MM.1S (cell line): ENCODE results near the gene EDC3.

Experiments
- CTCF ChIP-seq: fragments of 300-600 bp; sonication (generic); IDR thresholded peaks from 2 replicates; pipeline ENCODE4 v1.5.1; 2016; ENCODE audit warnings: antibody characterized with exemption, low read length, mixed read lengths
- EZH2 ChIP-seq: fragments of 300-600 bp; sonication (generic); optimal IDR thresholded peaks from 2 replicates; pipeline ENCODE3; 2017; ENCODE audit warnings: low read depth, mild to moderate bottlenecking, antibody characterized with exemption, low read length, mixed read lengths

GRCh38 chr15:74655424-74655823 is 40.4 kb downstream of the EDC3 start:
- TF ChIP-seq CTCF (no peak), EZH2 (no peak)
